Head of caudate nucleus (tissue), 42 donors: ENCODE measurements around the gene WWOX.

Source experiments
- DNase-seq, 42 donors: peaks; one replicate each; pipeline versions ENCODE4 v3.0.0 to v3.0.0-alpha.2; 2020 to 2021; ENCODE audit warnings: mixed read lengths in 7 of 42
- intact Hi-C: fragments of 100-400 bp; cut with DNase I; formaldehyde crosslinking; loops from one replicate; pipeline ENCODE4 v1.15.0; 2022

WWOX gene

GRCh38 chr16:79054211-79054984 lies 954.9 kb downstream of the WWOX start:
- intact Hi-C loops = no loop called here
- no peak for DNase-seq

DNA sequence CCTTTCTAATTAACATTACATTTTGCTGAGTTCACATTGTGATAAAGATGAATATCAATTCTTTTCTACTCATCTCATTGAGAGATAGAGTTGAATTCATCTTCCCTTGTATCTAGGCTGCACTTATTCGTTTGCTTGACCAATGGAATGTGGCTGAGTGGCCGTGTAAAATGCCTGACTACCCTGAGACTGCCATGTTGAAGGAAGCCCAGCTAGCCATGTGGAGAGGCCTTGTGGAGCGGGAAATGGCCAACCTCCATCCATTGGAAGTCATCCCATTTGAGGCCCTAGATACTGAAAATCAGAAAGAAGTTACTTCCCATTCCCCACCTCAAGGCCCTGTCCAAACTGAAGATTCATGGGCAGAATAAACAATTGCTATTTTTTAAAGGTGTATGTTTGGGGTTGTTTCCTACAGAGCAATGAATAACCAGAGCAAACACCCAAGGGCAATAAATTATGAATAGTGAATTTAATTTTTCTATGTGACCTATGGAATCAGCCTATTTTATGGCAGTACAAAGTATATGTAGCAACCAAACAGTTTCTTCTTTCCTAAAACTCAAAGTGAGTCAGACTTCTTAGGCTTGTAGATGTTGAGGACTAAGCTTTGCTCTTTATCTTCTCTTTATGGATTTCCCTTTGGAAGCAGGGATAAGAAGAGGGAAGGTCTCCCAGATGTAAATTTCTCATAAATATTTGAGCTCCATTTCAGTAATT lies 956.0 kb downstream of the WWOX start:
- DNase-seq = no peak

DNA sequence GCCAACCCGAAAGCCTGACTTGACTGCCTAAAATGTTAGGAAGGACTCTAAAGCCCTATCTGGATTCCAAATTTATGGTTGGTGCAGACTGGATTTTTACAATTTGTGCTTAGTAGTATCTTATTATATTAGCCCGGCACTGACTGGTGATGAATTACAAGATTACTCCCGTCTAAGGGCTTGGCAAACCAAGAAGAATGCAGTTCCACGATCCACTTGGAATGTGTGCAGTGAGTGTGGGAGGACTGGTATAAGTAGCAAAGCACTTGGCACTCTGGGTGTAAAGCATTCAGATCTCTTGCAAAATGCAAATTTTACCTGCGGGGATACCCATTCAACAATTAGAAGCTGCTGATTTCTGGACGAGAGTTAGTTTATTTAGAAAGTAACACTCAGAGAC lies 961.7 kb downstream of the WWOX start:
- peak in 1 of 42 donors; percentile 16 for DNase-seq
- intact Hi-C loops = no loop called here

More for the DNA sequence above, 956.0 kb downstream of the WWOX start:
- intact Hi-C loops = no loop called here

DNA sequence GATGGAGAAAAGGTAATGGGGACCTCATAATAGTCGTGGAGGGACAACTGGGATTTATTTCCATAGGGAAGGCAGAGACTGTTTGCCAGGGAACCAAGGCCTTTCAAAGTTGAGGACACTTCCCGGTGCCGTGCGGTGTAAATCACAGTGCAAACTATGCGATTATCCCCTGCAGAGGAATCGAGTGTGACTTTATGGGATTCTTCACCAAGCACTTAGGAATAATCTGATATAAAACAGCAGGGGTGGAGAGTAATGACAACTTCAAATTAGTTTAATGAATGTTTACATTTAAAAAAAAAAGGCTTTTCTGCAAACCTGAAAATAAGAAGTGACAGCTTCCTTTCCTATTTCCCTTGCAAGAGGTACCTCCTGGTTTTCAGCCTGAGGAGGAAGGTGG lies 962.9 kb downstream of the WWOX start:
- intact Hi-C loops = no loop called here
- no peak for DNase-seq

DNA sequence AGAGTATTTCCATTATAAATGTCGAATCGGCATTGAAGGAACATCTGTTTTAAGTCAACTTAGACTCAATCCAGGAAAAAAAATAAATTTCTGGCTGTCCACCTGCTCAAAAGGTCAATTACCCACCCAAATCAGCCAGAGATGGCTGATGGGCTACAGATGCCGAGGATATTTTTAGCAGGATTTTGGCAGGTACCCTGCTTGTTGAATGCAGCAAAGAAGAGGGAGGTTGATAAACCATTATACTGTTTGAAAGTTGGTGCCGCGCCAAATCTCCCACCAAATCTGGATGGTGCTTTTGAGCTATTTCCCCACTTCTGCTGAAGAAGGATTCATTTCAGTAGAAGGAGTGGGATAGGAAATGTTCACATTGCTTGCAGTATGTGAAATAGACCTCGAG lies 963.4 kb downstream of the WWOX start:
- intact Hi-C loops = no loop called here

DNA sequence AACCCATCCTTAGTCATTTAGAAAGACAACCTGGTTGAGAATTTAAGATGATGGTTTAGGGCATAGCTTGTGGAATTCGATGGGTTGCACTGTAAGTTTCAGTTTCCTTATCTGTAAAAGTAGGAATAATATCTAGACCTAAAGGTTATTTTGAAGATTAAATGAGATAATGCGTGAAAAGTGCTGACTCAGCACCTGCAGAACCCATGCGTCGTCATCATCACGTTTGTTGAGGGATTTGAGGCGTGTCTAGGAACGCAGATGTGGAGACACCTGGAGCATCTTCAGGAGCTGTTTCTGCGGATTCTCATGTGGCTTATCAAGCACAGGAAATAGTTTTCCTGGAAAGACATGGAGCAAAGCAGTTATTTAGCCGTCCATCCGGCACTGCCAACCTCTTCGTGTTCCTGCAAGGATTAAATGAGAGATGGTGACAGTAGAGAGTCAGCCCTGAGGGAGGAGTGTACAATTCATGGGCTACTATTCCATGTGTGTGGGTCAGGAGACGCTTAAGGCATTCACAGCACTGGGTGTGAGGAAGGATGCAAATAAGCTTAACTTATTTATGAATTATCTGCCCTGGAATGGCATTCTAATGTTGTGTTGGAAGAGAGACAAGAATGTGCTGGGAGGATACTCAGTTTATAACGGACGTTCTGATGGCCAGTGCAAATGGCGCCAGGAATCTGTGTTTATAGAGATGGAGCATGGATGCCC lies 965.0 kb downstream of the WWOX start:
- DNase-seq = no peak
- intact Hi-C loops = no loop called here

More for the DNA sequence above, 963.4 kb downstream of the WWOX start:
- no peak for DNase-seq

- DNase-seq = no peak
- intact Hi-C loops = no loop called here
These were observed 967.1 kb downstream of the WWOX start for GRCh38 chr16:79066561-79066960.

DNA sequence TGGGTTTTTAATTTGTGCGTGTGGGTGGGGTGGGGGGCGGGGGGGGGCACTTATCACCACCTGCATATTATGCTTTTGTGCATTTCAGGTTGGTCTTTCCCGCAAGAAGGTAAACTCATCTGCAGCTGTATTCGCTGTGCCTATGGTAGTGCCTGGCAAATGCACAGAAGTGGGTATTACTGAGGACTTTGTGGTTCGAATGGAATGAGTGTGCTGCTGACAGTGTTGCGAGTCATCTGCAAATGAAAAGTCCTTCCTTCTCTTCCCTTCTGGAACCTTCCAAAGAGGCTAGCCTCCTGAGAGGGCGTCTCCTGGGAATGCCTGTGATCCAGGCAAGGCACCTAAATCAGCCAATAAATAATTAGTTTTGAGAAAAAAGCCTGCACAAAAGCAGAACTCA lies 968.1 kb downstream of the WWOX start:
- intact Hi-C loops = no loop called here
- no peak for DNase-seq

DNA sequence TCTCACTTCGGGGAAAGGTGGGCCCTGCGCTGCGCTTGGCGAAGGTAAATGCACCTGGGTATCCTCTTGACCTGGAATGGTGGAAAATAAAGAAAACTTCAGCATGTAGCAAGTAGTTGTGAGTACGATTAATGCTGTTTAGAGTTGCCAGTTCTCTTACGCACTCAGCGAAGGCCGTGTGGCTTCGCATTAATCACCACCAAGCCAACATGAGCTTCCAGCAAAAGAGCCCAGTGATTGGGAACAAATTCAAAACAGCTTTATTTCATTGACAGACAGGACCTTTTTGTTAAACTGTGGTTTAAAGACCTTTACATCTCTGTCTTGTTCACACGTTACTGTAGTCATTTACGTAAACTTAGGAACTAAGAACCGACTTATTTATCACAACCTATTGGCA lies 969.7 kb downstream of the WWOX start:
- intact Hi-C loops = no loop called here
- DNase-seq = no peak

- no peak for DNase-seq
- intact Hi-C loops = no loop called here
These were observed 970.2 kb downstream of the WWOX start for GRCh38 chr16:79069633-79070032.

DNA sequence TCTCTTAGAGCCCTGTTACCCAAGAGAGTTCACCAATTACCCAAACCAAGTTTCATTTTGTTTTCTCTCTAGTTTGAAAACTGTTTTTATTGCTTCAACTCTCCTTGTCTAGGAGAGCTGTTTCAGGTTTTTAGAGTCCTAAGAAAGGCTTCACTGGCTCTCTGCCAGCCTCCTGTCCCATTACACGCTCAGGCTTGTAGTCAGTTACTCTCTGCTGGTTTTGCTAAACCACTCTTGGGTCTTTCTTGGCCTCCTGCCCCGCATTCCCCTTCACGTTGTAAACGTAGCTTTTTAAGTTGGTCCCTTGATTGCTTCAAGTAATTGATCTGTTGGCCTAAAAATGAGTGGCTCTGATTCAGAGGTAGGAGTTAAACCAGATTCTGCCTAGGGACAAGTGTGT lies 972.0 kb downstream of the WWOX start:
- DNase-seq = peak in 2 of 42 donors; percentile 7 to 8
- intact Hi-C loops = no loop called here

GRCh38 chr16:79072517-79072916 lies 973.1 kb downstream of the WWOX start:
- intact Hi-C loops = no loop called here
- no peak for DNase-seq

- DNase-seq = no peak
- intact Hi-C loops = no loop called here
These were observed 974.1 kb downstream of the WWOX start for GRCh38 chr16:79073566-79073965.

GRCh38 chr16:79074541-79074940 lies 975.1 kb downstream of the WWOX start:
- intact Hi-C loops = no loop called here

GRCh38 chr16:79074951-79075350 lies 975.5 kb downstream of the WWOX start:
- no peak for DNase-seq
- intact Hi-C loops = no loop called here

More at GRCh38 chr16:79074541-79074940, 975.1 kb downstream of the WWOX start:
- no peak for DNase-seq

DNA sequence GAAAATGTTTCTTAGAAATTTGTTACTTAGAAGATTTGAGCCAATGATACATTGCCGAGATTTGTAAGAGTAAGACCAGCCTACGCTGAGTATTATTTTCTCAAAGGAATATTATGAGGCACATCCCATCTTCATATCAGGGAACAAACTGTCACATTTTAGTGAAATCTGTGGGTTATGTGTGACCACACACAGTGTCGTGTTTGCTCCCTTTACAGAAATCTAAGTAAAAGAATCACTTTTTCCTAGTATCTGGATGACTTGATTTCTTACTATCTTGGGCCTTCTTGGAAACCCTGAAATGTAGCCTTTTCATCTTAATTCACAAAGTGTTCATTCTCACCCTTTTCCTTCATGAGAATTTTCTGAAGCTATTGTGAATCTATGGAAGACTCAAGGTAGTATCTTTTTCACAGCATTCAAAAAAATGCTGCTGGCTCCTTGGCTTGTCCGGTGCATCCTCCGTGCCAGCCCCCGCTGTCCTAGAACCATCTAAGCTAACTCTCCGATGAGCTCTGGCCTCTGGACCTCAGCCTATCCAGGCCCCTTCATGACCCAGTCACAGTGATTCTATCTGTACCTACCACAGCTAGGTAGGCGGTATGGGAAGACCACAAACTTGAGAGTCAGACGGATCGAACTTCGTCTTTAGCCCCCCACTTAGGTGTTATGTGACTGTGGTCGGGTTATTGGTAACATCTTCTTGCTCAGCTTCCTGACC lies 976.8 kb downstream of the WWOX start:
- no peak for DNase-seq
- intact Hi-C loops = no loop called here

DNA sequence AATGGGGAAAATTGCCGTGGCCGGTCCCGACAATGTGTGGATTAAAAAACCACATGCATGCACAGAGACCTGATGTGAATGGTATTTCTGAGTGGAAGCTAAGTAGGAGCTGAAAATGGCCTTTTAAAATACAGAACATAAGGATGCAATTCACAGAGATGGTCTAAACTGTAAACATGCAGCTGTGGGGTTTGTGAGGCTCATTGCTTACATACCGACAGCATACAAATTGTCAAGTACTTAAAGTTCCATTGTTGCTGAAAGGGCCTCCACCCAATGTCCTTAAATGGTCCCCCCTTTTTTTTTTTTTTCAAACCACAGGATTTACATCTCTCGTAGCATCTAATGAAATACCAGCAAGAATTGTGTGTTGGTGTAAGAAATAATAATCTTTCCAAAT lies 977.9 kb downstream of the WWOX start:
- intact Hi-C loops = no loop called here

DNA sequence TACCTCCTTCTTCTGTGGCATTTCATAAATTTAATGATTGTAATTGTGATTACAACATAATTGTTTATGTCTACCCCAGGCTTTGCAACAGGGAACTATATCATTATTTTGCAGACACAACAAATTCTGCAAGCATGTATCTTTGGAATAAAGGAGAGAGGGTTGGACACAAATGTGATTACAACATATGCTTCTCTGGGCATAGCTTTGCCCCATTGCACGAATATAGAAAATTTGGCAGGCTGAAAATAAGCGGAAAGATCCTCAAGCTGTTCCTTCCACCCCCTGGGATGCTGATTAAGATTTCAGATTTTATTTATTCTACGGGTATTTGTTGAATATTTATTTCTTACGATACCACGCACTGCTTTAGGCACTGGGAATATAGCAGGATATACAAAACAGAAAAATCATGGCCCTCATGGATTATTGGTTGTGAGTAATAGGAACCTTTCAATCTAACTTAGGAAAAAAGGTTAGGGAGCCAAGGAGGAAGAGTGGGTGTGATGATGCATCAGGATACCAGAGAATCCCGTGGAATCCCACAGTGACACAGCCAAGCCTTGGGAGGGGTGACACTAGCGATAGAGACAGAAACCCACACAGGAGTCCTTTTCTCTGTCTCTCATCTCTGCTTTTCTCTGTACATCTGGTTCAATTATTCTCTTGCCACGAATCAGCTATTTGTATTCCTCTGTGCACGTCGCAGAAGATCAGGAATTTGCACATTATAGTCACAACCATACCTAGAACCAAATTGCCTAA lies 980.4 kb downstream of the WWOX start:
- intact Hi-C loops = no loop called here
- peak in 2 of 42 donors; percentile 11 to 14 for DNase-seq

More for the DNA sequence above, 977.9 kb downstream of the WWOX start:
- DNase-seq = no peak
